KMS-11 (cell line): ENCODE data around the gene NFASC.

Experiments used
- H2AFZ ChIP-seq: fragments of 200-600 bp; sonication (generic); 2 replicates; pipeline ENCODE4 v1.6.1; 2016; ENCODE audit warnings: antibody characterized with exemption, mixed run types, low read depth
- H3K27ac ChIP-seq: fragments of 200-600 bp; sonication (generic); 2 replicates; pipeline ENCODE4 v1.6.1; 2016; ENCODE audit warnings: mild to moderate bottlenecking, mixed run types
- H3K27me3 ChIP-seq: fragments of 200-600 bp; sonication (generic); 2 replicates; pipeline ENCODE4 v1.6.1; 2017; ENCODE audit warnings: mild to moderate bottlenecking, low read depth, mixed run types, moderate library complexity; ENCODE audit not compliant: insufficient read depth
- H3K36me3 ChIP-seq: fragments of 200-600 bp; sonication (generic); 2 replicates; pipeline ENCODE4 v1.6.1; 2017; ENCODE audit warnings: mild to moderate bottlenecking, mixed run types; ENCODE audit not compliant: insufficient read depth
- H3K4me1 ChIP-seq: fragments of 200-600 bp; sonication (generic); 2 replicates; pipeline ENCODE4 v1.6.1; 2016; ENCODE audit warnings: mild to moderate bottlenecking, low read depth, mixed run types; ENCODE audit not compliant: poor library complexity, severe bottlenecking
- H3K4me2 ChIP-seq: fragments of 200-600 bp; sonication (generic); 2 replicates; pipeline ENCODE4 v1.7.0; 2016; ENCODE audit warnings: mild to moderate bottlenecking, mixed run types
- H3K4me3 ChIP-seq: fragments of 200-600 bp; sonication (generic); IDR thresholded peaks from 2 replicates; pipeline ENCODE4 v1.6.1; 2017; ENCODE audit warnings: low read depth, low read length, mixed read lengths; ENCODE audit not compliant: insufficient read depth
- H3K79me2 ChIP-seq: fragments of 200-600 bp; sonication (generic); 2 replicates; pipeline ENCODE4 v1.6.1; 2016; ENCODE audit warnings: low read depth, mixed run types; ENCODE audit not compliant: insufficient read depth
- H3K9ac ChIP-seq: fragments of 200-600 bp; sonication (generic); 2 replicates; pipeline ENCODE4 v1.6.1; 2016; ENCODE audit warnings: mild to moderate bottlenecking, mixed run types
- H4K20me1 ChIP-seq: fragments of 200-600 bp; sonication (generic); 2 replicates; pipeline ENCODE4 v1.6.1; 2016; ENCODE audit warnings: mild to moderate bottlenecking, mixed run types; ENCODE audit not compliant: insufficient read depth
- TF ChIP-seq, protein P1 (sequence below): fragments of 200-600 bp; sonication (generic); conservative IDR thresholded peaks from 2 replicates; pipeline ENCODE4 v1.6.1; 2017; ENCODE audit warnings: low read depth, mild to moderate bottlenecking, antibody characterized with exemption, low read length, moderate library complexity, mixed read lengths

NFASC gene

DNA sequence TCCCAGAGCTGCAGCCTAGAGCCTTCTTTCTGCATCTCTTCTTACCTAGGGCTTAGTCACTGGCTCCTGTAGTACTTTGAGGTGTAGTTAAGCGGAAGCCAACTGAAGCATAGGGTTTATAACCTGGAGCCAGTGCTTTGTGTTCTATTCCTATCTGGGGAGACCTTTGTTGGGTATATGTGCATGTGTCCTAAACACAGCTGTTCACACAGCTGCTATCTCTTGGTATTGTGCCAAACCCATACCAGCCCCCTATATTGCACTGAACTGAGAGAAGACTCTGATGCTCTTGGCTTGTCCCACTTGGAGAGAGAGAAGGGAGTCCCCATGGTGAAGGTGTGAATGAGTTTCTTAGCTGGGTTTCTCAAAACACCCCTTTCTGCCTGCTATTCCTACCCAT lies 17.2 kb upstream of the NFASC start:
- H2AFZ ChIP-seq, result no peak overlapping the region
- H4K20me1 ChIP-seq, result no peaks in the 10 kb centered on the region
- H3K4me2 ChIP-seq, result no peak overlapping the region
- no peaks in the 10 kb centered on the region for H3K79me2 ChIP-seq
- no peaks in the 10 kb centered on the region for H3K4me1 ChIP-seq
- no peak overlapping the region for H3K4me3 ChIP-seq
- H3K36me3 ChIP-seq, result no peaks in the 10 kb centered on the region
- TF ChIP-seq, protein P1, sequence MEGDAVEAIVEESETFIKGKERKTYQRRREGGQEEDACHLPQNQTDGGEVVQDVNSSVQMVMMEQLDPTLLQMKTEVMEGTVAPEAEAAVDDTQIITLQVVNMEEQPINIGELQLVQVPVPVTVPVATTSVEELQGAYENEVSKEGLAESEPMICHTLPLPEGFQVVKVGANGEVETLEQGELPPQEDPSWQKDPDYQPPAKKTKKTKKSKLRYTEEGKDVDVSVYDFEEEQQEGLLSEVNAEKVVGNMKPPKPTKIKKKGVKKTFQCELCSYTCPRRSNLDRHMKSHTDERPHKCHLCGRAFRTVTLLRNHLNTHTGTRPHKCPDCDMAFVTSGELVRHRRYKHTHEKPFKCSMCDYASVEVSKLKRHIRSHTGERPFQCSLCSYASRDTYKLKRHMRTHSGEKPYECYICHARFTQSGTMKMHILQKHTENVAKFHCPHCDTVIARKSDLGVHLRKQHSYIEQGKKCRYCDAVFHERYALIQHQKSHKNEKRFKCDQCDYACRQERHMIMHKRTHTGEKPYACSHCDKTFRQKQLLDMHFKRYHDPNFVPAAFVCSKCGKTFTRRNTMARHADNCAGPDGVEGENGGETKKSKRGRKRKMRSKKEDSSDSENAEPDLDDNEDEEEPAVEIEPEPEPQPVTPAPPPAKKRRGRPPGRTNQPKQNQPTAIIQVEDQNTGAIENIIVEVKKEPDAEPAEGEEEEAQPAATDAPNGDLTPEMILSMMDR, result no peak
- no peak overlapping the region for H3K27ac ChIP-seq
- H3K9ac ChIP-seq, result no peak overlapping the region
- no peaks in the 10 kb centered on the region for H3K27me3 ChIP-seq

DNA sequence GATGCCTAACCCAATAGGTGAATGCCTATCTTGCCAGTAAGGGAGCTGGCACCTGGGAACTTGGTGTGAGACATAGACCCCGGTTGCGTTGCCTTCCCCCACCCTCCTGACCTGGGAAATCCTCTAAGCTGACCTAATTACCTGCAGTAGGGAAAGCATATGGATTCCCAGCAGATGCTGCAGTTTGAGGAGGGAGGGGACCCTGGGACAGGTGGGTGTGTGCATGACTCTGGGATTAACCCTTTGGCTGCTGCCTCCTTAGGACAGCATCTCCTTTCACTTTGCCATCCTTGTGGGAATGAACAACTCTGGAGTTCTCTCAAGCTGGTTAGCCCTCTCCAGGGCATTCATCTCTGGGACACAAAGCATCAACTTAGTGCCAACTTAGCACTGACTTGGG lies 16.4 kb upstream of the NFASC start:
- Histone ChIP-seq H3K27me3 (no peaks in the 10 kb centered on the region), H3K79me2 (no peaks in the 10 kb centered on the region), H2AFZ (no peak overlapping the region), H3K9ac (no peak overlapping the region), H3K36me3 (no peaks in the 10 kb centered on the region), H3K4me2 (no peak overlapping the region), H3K4me1 (no peaks in the 10 kb centered on the region), H3K27ac (no peak overlapping the region), H4K20me1 (no peaks in the 10 kb centered on the region), H3K4me3 (no peak overlapping the region)
- TF ChIP-seq, protein P1, result no peak

DNA sequence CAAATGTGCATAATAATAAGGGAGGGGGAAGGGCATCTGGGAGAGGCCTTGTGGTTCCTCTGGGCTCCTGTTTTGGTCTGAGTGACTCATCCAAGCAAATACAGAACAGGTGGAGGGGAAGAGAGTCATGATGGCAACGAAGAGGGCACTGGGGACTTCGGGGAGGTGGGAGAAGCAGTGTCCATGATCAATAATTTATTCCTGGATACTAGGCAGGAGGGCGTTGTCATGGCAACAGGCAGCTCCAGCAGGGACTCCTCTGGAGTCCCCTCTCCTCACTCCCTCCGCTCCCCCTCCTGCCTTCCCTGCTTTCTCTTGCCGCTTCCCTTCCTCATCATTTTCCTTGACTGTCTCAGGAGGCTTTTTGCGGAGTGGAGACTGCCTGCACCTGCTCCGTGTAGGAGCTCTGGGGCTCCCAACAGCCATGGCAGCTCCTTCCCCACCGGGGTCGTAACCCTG lies 12.3 kb upstream of the NFASC start:
- Histone ChIP-seq H3K9ac (no peak overlapping the region), H3K4me2 (no peak overlapping the region), H3K27me3 (no peaks in the 10 kb centered on the region), H3K4me3 (no peak overlapping the region), H3K27ac (no peak overlapping the region), H2AFZ (no peak overlapping the region), H3K36me3 (no peaks in the 10 kb centered on the region), H4K20me1 (no peaks in the 10 kb centered on the region), H3K79me2 (no peaks in the 10 kb centered on the region), H3K4me1 (no peaks in the 10 kb centered on the region)
- TF ChIP-seq, protein P1, result no peak

DNA sequence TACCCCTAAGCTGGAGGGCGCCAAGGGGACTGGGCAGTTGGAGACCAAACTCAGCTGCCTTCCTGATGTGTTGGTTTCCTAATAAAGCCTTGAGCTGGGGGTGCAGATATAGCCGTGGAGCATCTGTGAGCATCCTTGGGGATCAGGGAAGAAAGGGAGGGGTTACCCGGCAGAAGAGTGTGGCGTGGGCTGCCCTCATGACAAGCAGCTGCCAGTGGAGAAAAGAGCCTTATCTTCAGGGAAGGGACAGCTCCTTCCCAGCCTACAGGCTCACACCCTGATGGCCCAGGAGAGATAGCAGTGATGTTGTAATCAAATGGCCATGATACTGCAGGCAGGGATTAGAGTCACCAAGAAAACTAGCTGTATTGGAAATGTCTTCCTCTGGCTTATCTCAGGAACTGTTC lies 10.8 kb upstream of the NFASC start:
- H4K20me1 ChIP-seq, result no peaks in the 10 kb centered on the region
- no peaks in the 10 kb centered on the region for H3K79me2 ChIP-seq
- H3K27me3 ChIP-seq, result no peaks in the 10 kb centered on the region
- no peak overlapping the region for H2AFZ ChIP-seq
- H3K9ac ChIP-seq, result no peak overlapping the region
- no peak overlapping the region for H3K4me3 ChIP-seq
- H3K36me3 ChIP-seq, result no peaks in the 10 kb centered on the region
- no peak overlapping the region for H3K4me2 ChIP-seq
- H3K27ac ChIP-seq, result no peak overlapping the region
- H3K4me1 ChIP-seq, result no peaks in the 10 kb centered on the region
- TF ChIP-seq, protein P1, result no peak
